Erythroblast (primary cell): ENCODE measurements around the gene DSC1.
"Not testable (repeated sequence)": the region's sequence is repeated elsewhere in the genome, so short reads cannot be mapped to it uniquely, and the experiment has no call there.

Experiments
- DNase-seq, 2 experiments: peaks; one replicate each; lab custom pipeline; 2025; lab: John Stamatoyannopoulos, UW
- GATA1 ChIP-seq: IDR thresholded peaks from 2 replicates; pipeline ENCODE4 v1.6.1; 2011; ENCODE audit warnings: low read depth, mild to moderate bottlenecking, control low read depth, low read length, moderate library complexity
- POLR2A ChIP-seq: IDR thresholded peaks from 2 replicates; pipeline ENCODE4 v1.6.1; 2011; ENCODE audit warnings: mild to moderate bottlenecking, low read length

DSC1 gene

DNA sequence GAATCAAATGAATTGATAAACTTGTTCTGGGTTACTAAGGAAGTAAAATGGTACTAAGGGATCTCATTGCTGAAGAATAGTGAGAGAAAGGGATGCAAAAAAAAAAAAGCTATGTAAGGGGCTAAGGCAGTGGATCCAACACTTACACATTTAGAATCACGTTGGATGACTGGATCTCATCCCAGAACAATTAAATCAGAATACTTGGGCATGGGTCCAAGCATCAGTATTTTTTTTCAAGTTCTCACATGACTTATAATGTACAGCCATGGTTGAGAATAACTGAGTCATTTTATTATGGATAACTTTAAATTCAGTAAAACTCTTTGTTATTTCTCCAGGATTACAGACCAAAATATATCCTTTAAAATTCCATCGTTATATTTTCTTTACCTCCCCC is 8.5 kb downstream of the DSC1 start:
- no peak for DNase-seq
- TF ChIP-seq GATA1 = no peak

DNA sequence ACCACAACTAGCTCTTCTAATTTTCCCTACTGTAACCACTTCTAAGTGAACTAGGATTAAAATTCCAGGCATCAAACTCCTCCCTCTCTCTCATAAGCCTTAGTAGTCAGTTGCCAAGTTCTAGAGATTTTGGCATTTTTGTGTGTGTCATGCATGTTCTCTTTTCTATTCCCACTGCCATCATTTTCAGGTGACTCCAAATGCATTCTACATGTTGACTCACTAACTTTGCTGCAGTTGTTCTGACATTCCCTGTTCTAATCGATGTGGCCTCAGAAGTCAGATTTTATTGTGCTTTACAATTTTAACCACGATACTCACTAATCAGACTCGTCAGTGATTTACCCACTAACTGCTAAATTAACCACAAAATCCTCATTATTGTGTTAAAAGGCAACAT is 13.3 kb downstream of the DSC1 start:
- no peak for TF ChIP-seq POLR2A
- no peak for TF ChIP-seq GATA1
- DNase-seq = no peak

DNA sequence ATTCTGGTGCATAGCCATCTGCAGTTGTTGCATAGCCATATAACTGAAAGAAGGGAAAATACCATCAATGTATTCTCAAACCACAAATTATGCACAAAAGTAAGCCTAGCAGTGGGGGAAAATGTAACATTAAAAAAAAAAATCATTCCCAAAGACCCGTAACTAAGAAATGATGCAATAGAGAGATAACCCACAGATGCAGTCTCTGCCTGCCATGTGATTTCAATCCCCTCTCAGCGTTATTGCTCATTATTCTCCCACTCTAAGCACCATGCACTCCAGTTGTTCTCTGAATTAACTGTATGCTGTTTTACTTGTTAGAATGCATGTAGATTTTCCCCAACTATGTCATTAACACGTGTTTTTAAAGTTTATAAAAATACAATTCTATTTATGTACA is 14.1 kb downstream of the DSC1 start:
- no peak for DNase-seq
- TF ChIP-seq POLR2A (no peak), GATA1 (no peak)

DNA sequence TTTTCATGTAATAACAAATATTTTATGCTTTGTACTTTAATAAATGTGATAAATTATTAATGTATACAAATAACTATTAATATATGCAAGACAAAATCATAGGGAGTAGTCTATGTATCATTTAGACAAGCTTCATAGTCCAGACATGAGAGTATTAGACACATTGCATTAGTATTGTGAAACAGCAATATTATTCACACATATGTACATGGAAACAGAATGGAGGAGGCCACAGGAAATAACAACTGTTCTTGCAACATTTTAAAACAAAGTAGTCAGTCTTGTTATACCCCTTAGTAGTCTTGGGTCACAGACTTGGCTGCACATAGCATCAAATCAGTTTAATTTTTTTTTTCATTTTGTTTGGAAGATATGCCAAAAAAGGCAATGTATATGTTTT is 15.8 kb downstream of the DSC1 start:
- no peak for TF ChIP-seq POLR2A
- no peak for TF ChIP-seq GATA1
- no peak for DNase-seq

DNA sequence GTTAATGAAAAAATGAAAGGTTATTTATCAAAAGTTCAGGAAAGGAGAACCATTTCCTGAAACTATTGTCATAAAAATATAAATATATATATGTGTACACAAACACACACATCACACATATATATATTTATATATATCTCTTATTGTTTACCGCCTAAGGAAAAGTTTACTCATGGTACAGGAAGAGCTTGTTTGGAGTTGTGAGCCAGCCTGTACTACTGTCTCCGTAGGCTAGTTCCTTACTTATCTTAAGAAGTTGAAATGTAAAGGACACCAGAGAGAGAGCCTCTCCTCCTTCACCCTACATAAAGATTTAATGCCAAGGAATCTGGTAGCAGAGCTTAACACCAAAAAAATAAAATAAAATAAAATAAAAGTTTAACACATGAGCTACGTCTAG is 19.6 kb downstream of the DSC1 start:
- TF ChIP-seq GATA1 = no peak
- no peak for TF ChIP-seq POLR2A
- no peak for DNase-seq

DNA sequence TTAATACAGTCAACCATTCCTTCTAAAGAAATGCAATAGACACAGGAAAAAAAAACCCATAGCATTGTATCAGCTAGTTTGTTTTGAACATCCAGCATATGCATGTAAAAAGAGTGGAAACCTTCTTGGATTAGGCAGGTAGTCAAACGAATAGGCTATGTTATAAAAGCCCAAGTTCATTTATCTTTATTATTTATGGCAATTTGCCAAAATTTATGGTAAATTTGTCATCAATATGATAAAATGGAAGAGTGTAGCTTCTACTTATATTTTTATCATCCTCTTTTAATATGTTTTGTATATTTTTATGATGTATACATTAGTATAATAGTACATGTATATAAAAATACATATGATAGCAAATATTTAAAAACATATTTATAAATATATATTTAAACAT is 23.9 kb downstream of the DSC1 start:
- TF ChIP-seq POLR2A (no peak), GATA1 (no peak)
- no peak for DNase-seq

DNA sequence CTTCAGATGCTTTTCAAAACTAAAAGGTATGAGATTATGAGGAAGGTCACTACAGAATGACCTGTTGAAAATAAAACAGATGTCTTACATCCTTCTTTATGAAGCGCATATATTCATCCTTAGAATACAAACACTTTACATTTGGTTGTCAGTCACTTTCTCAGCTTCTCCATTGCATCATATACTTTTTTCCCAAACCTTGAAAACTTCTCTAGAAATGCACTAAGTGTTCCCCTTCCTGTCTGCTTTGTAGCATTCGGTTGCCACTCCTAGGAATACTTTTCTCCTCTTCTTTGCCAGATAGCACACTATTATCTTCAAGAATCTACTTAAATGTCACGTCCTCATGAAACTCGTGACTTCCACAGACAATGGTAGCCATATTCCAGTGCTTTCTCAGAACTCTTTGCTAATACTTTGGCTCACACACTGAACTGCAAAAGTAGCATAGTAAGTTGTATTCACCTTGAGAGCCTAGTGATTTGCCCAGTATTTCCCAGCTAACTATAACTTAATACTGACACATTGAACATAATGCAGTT is 27.6 kb downstream of the DSC1 start:
- TF ChIP-seq GATA1 (no peak), POLR2A (no peak)
- no peak for DNase-seq

DNA sequence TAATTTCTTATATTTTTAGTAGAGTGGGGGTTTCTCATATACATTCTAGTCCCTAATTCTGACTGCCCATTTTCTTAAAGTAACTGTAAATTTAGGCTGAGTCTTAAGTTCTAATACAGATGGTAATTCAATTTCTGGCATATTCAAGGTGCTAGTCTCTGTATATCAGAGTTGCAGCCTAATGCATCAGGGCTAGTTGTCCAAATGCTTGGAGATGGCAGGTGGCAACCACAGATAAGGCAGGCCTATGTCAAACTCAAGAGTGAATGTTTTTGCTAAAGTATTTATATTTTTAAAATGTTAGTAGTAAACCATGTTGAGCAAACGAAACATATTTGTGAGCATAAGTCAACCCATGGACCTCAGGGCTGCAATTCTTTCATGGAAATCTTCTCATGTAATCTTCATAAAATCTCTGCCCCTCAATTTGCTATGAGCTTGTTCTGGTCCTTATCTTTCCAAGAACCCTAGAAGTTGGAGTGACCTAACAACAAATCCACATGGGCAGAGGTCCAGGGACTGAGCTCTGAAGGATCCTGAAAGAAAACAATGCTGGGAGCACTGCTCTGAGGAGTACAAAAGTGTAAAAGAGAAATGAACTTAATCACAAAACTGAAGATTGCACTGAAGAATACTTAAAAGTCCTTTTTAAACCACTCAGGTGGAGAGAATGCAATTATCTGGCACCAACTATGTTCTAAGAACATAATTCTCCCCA is 33.1 kb downstream of the DSC1 start:
- no peak for DNase-seq
- no peak for TF ChIP-seq GATA1
- no peak for TF ChIP-seq POLR2A

DNA sequence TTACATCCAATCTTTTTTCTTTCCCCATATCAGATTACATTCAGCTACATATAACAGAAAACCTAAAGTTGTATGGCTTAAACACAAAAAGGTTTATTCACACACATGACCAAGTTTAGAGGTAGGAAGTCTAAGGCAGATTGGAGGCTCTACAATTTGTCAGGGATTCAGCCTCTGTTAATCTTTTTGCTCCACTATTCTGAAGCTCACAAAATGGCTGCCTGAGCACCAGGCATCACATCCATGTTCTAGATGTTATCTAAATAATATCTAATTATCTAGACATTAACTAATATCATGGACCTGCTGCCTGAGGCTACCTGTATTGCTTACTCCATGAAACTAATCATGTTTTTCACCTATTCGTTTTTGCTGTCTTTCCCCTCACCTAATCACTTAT is 36.8 kb downstream of the DSC1 start:
- no peak for TF ChIP-seq GATA1
- TF ChIP-seq POLR2A = no peak
- no peak for DNase-seq

DNA sequence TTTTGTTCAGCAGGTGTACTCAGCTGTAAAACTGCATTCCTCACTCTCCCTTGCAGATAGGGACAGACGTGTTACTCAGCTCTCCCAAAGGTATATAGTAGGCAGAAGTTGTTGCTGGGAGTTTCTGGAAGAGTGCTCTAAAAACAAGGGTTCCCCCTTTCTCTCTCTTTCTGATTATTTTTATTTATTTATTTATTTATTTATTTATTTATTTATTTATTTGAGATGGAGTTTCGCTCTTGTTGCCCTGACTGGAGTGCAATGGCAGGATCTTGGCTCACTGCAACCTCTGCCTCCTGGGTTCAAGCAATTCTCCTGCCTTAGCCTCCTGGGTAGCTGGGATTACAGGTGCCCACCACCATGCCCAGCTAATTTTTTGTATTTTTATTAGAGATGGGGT is 39.5 kb downstream of the DSC1 start:
- not testable (repeated sequence) for DNase-seq

DNA sequence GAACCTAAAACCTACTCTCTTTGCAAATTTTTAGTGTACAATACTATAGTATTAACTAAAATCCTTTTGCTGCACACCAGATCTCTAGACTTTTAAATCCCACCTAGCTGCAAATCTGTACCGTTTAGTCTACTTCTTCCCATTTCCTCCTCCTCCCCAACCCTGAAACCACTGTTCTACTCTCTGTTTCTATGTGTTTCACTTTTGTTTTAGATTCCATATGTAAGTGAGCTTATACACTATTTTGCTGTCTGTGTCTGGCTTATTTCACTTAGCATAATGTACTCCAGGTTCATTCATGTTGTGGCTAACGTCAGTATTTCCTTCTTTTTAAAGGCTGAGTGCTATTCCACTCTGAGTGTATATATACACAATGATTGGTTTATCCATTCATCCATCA is 42.1 kb downstream of the DSC1 start:
- TF ChIP-seq GATA1 = no peak
- TF ChIP-seq POLR2A = no peak
- DNase-seq = no peak

DNA sequence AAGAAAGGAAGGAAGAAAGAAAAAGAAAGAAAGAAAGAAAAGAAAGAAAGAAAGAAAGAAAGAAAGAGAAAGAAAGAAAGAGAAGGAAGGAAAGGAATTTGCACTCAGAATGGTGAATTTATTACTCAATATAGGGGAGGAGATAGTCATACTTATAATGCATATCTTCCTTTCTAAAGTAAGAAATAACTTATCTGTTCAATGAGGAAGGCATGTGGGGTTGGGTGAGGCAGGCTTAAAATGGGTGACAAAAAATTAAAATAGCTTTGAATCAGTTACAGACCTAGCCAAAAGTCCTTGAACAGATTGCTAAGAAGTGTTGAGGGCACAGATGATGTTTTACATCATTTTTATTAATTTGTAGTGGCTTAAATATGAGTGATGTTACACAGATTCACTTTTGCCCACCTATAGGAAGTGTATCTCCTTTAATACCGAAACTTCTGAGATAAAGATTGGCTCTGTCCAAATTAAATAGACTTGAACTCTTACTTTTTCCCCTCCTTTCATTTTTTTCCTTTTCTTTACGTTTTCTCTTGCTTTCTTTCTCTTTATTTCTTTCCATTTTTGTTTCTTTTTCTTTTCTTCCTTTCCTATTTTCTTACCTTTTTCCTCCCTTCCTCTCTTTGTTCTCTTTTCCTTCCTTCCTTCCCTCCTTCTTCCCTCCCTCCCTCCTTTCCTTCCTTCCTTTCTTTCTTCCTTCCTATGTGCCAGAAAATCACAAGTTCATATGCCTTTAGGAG is 45.6 kb downstream of the DSC1 start:
- no peak for DNase-seq
- no peak for TF ChIP-seq POLR2A
- TF ChIP-seq GATA1 = no peak

DNA sequence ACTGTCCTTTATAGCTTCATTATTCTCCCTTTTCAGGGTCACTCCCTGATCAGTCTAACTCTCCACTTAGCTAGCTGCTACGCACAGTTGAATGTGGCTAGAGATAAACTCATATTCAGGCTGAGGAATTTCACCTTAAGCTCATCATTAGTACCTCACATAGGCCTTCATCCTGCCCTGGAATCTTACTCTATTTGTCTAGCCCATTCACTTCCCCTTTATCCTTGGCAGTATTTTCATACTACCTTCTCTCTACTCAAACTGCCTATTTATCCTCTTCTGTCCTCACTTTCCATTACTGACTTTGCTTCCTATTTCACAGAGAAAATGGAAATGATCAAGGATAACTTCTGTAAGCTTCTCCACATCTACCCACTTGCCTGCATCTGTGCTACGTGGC is 49.9 kb downstream of the DSC1 start:
- TF ChIP-seq GATA1 (no peak), POLR2A (no peak)

DNA sequence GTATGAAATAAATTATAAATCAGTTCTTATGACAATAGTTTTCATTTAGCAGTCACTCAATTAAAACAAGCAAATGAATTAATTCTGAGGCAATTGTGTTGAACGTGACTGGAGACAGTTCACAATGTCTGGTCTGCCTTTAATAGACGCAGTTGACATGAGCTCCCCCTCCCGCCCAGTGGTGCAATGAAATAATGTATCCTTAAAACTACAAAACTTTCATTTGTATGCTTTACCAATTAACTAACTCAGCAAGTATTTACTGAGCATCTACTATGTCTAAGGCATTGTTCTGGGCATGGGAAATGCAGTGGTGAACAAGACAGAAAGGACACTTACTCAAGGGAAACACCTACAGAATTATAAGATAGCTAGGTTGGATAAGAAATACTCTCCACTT is 56.9 kb downstream of the DSC1 start:
- TF ChIP-seq GATA1 (no peak), POLR2A (no peak)

More for the DNA sequence above, 49.9 kb downstream of the DSC1 start:
- DNase-seq = no peak

DNA sequence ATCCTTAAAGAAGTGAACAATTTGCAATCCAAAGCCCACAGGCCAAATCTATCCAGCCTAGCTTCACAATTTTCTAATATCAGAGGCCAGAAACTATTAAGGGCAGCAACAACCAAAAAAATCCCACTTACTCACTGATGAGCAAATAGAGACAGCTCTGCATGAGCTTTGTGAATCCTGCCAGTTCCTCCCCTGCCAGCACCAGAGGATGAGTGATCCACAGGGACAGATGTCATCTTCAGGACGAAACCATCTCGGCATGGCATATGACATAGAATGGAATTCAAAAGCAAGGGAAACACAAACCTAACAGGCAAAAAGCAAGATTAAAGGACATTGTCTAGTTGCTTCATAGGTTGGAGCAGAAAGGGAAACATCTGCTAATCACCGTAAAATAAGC is 58.2 kb downstream of the DSC1 start:
- no peak for DNase-seq

More for the DNA sequence above, 56.9 kb downstream of the DSC1 start:
- DNase-seq = no peak

More for the DNA sequence above, 58.2 kb downstream of the DSC1 start:
- TF ChIP-seq GATA1 = no peak
- no peak for TF ChIP-seq POLR2A
